Measurements from ENCODE around the gene S100A1.
"Not testable (repeated sequence)": the region's sequence is repeated elsewhere in the genome, so short reads cannot be mapped to it uniquely, and the experiment has no call there.

S100A1 gene

DNA sequence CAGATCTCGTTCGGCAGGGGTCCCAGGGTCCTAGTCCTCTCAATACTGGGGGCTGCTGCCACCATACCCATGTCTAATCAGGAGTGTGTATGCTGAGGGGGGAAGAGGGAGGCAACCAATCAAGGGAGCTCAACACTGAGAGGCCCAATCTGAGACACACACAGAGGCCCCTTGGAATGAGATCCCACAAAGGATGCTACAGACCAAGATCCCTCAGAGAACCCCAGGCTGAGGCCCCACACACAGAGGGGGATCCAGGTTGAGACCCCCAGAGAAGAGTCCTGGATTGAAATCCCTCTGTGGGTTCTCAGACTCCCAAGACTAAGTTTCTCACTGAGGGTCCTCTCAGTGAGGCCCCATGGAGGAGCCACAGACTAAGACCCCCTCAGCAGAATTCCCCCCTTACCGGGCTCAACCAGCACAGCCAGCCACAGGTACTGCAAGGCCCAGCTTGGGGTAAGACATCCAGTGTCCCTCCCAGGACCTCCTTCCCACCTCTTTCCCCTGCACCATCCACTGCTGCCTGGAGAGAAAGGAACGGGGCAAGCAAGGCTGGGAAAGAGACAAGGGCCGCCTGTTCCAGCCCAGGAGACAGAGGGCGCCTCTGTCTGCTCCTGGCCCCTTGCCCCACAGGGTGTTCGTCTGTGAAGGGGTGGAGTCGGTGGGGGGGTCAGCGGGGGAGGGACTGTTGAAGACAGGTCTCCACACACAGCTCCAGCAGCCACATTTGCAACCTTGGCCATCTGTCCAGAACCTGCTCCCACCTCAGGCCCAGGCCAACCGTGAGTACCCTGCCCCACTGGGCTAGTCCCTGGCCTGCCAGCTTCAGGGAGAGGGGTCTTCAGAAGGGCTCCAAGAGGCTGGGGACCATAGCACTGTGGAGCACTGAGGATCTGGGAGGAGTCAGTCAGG lies at the start of gene S100A1:
Gene S100A1, plus strand, starts transcription at position 720 of the 912 bp plus-strand sequence. CDS start 2,088 bp downstream, outside the sequence.
- no peak for DNase-seq (ENCODE audit: low read depth)

DNA sequence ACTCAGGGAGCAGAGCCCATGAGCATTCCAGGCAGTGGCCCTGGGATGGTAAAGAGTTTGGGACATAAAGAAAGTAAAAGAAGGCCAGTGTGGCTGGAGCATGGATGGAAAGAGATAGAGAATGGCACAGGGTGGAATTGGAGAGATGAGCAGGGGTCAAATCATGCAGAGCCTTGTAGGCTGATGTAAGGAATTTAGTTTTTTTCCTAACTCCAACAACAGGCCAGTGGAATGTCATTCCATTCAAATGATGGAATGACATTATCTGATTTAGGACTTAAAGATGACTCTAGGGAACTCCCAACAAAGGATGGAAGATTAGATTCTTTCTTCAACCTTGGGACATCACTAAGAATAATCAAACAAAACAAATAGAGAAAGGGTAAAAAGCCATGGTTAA lies 49.7 kb upstream of the S100A1 start:
- DNase-seq (ENCODE audit: low read depth), result no peak

DNA sequence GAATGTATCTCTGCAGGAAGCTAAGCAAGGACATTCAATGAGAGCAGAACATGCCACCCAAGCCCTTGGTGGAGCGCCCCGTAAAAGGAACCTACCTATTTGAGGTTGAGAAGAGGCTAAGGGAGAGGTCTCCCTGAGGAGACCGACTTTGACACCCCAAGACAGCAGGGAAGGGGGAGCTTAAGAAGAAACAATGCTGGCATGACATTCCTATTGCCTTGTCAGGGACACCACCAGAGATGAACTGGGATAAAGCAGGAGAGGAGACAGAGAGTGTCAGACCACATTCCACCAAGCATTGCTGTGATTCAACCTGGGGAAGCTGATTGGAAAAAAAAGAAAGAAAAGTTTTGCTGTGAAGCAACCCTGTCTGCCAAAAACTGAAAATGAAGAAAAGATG lies 49.3 kb upstream of the S100A1 start:
- DNase-seq (ENCODE audit: low read depth), result no peak

DNA sequence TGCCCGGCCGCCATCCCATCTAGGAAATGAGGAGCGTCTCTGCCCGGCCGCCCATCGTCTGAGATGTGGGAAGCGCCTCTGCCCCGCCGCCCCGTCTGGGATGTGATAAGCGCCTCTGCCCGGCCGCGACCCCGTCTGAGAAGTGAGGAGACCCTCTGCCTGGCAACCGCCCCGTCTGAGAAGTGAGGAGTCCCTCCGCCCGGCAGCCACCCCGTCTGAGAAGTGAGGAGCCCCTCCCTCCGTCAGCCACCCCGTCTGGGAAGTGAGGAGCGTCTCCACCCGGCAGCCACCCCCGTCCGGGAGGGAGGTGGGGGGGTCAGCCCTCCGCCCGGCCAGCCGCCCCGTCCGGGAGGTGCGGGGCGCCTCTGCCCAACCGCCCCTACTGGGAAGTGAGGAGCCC lies 45.4 kb upstream of the S100A1 start:
- DNase-seq (ENCODE audit: low read depth), result not testable (repeated sequence)

DNA sequence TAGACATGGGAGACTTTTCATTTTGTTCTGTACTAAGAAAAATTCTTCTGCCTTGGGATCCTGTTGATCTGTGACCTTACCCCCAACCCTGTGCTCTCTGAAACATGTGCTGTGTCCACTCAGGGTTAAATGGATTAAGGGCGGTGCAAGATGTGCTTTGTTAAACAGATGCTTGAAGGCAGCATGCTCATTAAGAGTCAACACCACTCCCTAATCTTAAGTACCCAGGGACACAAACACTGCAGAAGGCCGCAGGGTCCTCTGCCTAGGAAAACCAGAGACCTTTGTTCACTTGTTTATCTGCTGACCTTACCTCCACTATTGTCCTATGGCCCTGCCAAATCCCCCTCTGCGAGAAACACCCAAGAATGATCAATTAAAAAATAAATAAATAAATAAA lies 44.7 kb upstream of the S100A1 start:
- DNase-seq (ENCODE audit: low read depth), result not testable (repeated sequence)

DNA sequence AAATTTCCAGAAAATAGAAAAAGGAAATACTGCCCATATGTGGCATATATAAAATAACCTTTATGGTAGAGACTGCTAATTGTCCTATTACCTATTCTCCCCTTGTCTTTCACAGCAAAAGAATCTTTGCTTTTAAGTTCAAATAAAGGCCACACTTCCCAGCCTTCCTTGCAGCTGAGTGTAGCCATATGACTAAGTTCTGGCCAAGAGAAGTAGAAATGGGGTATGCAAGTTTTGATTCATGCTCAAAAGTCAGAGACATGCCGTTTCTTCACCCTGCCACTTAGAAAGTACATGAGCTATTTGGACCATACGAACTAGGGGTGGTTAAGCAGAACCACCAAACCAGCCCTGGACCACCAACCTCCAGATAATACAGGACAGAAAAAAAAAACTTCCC lies 44.3 kb upstream of the S100A1 start:
- DNase-seq (ENCODE audit: low read depth), result no peak

DNA sequence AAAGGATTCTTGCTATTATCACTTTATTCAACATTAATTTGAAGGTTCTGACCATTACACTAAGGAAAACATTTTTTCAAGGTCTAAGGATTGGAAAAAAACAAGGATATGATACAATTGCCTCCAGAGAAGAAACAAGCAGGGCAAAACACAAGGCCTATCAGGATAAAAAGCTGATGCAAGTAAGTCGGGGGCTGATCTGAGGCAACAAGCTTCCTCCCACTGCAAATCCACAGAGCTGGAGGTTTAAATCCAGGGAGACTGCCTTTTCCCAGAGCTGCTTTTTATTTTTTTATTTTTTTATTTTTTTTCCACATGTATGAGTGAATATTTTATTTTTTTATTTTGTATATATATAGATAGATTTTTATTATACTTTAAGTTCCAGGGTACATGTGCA lies 43.2 kb upstream of the S100A1 start:
- no peak for DNase-seq (ENCODE audit: low read depth)

DNA sequence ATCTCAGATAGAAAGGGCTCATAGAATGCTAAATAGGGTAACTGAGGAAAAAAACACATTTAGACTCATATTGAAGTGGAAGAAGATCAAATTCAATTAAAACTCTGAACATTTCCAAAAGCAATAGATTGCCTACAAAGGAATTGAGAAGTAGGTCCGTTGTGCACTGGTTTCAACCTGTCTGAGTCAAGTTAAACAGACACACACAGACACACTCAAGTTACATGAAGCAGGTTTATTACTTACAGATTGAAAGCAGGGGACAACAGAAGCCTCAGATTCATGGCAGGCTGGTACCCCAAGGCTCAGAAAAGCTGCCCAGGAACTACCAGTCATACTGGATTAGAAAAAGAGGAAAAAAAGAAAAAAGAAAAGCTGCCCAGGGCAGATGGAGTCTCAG lies 41.9 kb upstream of the S100A1 start:
- DNase-seq (ENCODE audit: low read depth), result no peak

DNA sequence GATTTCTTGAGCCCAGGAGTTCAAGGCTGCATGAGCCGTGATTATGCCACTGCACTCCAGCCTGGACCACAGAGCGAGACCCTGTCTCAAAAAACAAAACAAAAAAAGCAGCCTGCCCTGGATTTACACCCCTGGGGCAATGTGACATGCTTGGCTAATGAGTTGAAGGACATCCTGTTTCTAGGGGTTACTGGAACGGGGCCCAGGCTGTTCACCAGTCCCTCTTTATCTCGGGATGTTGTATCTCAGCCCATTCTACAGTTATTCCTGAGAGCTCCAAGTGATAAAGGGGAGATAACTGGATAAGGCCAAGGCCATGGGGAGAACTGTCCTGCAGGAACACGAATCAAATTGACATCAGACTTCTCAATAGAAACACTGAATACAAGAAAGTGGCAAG lies 40.9 kb upstream of the S100A1 start:
- no peak for DNase-seq (ENCODE audit: low read depth)

DNA sequence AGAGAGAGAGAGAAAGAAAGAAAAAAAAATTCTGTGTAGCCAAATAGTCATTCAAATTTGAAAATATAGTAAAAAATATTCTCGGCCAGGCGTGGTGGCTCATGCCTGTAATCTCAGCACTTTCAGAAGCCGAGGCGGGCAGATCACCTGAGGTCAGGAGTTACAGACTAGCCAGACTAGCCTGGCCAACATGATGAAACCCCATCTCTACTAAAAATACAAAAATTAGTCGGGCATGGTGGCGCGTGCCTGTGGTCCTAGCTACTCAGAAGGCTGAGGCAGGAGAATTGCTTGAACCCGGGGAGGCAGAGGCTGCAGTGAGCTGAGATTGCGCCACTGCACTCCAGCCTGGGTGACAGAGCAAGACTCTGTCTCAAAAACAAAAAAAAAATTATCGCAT lies 40.2 kb upstream of the S100A1 start:
- not testable (repeated sequence) for DNase-seq (ENCODE audit: low read depth)

DNA sequence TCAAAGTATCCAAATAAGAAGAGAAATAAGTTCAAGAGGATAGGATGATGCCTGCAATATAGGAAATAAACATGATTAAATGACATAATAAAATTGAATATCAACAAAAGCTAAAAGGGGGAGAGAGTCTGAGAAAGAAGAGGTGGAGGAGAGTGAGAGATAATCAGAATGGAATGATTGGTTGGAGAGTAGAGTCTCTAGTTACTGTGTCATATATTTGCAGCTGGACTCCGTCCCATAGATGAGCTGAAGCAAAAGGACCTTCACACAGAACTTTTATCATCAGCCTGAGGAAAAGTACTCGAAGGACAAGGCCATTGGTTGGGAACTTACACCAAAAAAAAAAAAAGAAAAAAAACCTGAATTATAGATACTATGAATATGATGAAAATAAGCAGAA lies 39.8 kb upstream of the S100A1 start:
- DNase-seq (ENCODE audit: low read depth), result no peak

DNA sequence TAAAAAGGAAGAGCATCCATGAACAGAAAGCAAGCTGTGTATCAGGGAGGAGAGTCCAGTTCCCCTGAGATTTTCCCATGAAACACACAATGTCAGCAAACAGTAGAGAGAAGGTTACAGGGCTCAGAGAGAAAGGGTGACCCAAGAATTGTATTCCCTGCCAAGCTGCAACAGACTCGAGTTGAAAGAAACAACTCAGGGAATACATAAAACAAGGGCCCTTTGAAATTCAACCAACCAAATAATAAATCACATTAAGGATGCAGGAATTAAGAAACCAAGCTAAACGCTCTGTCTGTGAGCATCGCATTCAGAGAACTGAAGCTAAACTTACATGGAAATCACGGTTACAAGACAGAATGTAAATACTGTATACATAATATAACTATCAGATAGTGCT lies 35.5 kb upstream of the S100A1 start:
- DNase-seq (ENCODE audit: low read depth), result no peak

DNA sequence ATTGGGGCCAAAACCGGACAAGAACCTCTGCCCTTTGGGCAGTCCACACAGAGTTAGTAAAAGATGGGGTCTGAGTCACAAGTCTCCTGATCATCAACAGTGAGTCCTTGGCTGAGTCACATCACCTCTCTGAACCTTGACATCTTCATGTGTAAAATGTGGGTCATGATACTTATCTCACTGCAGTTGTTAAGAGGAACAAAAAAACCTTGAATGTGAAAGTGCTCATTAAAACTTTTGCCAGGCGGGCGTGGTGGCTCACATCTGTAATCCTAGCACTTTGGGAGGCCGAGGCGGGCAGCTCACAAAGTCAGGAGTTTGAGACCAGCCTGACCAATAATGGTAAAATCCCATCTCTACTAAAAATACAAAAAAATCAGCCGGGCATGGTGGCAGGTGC lies 31.0 kb upstream of the S100A1 start:
- no peak for DNase-seq (ENCODE audit: low read depth)

DNA sequence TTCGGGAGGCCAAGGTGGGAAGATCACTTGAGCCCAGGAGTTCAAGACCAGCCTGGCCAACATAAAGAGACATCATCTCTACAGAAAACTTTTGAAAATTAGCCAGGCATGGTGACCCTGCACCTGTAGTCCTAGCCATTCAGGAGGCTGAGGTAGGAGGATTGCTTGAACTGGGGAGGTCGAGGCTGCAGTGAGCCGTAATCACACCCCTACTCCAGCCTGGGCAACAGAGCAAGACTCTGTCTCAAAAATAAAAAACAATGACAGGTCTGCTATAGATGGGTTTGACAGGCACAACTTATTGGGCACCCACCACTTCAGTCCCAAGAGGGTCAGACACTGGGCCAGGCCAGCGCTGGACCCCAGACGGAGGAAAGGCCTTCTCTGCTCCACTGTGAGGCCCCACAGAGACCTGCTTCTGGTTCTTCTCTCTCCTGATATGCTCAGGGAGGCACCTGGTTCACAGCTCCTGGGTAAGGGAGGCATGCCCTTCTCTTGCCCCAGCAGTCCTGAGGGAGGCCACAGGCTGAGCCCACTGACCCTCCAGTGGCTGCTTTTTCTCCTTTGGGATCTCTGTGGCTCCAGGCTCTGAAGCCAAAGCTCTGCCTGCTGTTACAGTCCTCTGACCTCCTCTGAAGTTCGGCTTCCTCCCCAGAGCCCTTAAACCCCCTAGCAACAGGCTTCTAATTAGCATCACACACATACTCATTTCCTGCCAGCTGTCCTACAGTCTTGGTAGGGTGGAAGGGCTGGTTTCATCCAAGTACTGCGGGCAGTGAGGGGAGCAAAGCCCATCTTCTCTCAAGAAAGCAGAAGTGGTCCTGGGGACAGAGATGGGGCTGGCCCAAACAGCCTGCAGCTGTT lies 29.7 kb upstream of the S100A1 start:
- no peak for DNase-seq (ENCODE audit: low read depth)

DNA sequence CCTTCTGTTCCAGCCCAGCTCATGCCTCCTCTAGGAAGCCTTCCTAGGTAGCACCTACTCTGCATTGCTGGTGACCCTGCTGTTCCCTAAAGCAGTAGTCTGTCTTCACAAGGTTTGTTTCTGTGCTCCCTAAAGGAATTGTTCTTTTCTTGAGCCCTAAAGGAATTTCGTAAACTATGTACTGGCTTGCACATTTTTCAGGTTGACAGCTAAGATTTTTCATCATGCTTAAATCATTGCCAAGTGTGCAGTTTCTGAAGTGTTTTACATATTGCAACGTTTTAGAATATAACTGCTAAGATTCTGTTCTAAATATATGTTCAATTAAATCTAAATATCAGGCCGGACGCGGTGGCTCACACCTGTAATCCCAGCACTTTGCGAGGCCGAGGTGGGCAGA lies 28.4 kb upstream of the S100A1 start:
- no peak for DNase-seq (ENCODE audit: low read depth)

DNA sequence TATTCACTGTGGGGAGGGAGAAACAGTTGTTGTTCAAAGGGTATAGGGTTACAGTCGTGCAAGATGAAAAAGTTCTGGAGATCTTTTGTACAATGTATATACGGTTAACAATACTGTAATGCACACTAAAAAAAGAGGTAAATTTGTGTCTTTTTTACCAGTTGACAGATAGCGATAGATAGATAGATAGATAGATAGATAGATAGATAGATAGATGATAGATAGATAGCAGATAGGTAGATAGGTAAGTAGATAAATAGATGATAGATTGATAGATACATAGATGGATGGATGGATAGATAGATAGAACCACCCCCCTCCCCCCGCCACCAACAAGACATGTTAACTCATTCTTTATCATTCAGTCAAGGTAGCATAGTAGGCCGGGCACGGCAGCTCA lies 25.5 kb upstream of the S100A1 start:
- no peak for DNase-seq (ENCODE audit: low read depth)

DNA sequence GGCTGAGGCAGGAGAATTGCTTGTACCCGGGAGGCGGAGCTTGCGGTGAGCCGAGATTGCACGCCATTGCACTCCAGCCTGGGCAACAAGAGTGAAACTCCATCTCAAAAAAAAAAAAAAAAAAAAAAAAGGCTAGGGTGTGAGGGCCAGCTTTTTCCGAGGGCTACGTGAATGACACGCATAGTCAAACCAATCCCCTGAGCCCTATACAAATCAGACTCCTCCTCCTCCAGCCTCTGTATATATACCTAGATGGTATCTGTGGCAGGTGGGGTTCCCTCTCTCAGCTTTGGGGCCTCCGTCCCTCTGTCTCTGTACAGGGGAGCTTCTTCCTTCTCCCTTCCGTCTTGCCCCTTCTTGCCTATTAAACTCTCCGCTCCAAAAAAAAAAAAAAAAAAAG lies 22.0 kb upstream of the S100A1 start:
- DNase-seq (ENCODE audit: low read depth), result no peak

DNA sequence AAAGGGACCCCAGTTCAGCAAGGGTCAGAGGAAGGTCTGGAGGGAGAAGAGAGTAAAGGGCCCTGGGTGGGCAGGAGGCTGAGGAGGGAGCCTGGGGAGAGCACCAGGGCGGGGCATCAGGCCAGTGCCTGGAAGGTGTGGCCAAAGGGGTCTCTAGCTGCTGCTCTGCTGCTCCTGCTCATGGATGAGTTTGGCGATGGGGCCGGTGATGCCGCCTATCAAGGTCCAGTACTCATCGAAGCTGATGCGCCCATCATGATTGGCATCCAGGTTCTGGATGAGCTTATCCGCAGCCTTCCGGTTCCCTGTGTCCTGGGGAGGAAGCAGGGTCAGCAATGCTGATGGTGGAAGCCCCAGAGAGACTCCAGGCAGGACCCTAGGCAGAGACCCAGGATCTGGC lies 20.9 kb upstream of the S100A1 start:
- no peak for DNase-seq (ENCODE audit: low read depth)

DNA sequence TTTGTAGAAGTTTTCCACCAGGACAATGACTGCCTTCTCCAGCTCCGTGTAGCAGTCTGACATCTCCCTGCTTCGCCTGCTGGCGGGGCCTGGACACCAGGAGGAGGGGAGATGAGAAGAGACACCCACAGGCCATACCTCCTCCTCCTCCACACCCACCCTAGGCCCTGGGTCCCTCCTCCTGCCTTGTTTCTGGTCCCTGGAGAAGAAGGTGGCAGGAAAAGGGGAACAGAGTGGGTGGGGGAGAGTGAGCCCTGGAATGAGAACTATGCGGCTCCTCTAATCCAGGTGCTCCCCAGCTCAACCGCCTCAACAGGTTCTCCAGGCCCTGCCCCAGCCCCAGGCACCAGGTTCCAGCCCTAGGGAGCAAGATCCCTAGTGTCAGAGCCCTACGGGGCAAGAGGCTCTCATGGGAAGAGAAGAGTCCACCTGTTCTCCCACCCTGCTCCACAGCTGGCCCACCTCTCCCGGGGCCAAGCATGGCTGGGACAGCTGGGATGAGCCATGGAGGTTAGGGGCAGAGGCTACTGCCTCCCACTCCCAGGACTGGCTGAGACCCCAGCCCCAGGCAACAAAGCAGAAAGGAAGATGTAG lies 20.0 kb upstream of the S100A1 start:
- DNase-seq (ENCODE audit: low read depth), result no peak

DNA sequence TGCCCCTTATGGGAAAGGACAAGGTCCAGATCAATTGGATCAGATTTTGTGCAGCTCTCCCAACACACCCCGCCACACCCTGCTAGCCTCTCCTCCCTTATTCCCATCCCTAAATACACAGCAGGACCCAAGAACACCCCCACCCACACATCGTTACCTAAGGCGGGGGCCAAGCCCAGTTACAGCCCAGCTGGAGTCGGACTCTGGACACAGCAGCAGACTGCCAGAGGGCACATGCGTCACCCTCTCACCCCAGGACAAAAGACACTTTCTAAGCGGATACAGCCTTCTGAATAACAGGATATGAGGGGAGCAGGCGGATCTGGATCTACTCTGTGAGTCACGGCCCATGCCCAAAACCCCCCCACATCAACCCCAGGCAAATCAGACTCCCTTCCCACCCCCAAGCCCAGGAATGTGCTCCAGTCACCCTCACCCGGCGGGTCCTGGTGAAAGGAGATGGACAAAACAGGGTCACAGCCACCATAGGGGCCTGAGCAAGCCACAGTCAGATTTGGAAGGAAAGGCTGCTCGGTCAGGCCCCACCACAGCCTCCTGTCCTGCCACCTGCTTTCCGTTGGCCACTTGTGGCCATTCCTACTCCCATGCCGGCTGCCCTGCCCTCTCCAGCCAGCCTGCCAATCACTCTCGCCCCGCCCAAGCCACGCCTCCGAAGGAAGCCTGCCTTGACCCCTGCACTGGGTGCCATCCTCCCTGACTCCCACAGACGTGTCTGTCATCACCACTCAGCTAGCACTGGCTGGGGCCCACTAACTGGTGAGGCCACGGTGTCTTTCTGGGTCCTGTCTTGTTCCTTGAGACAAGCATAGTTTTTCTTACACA lies 19.3 kb upstream of the S100A1 start:
- DNase-seq (ENCODE audit: low read depth), result no peak

DNA sequence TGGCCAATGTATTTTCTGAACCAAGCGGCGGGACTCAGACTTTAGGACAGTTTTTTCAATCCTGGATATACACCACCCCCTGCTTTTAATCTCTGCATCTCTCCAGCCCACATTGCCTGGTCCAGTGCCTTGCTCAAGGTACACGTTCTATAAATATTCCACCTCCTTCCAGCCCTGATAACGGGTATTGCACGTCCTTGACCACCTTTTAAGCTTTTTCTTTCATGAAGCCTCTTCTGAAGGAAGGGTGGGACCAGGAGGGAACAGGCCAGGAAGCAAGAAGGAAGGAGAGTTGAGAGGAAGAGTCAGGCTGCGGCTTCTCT lies 18.7 kb upstream of the S100A1 start:
- DNase-seq (ENCODE audit: low read depth), result no peak

DNA sequence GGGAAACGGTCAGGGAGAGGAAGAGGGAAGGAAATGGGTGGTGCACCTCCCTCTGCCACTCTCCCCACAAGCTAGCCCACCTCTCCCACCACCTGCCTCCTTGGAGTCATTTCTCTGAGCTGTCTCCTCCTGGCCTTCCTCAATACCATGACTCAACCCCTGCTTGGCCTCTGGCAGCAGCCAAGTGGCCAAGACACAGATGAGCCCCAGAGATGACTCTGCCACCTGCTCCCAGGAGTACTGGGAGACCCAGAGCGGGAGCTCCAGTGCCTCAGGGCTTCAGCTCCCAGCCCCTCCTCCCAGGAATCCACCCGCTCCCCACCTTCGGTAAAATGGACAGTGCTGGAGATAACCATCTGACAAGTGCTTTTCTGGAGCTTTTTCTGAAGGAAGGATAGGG lies 17.9 kb upstream of the S100A1 start:
- no peak for DNase-seq (ENCODE audit: low read depth)
